GM19452 (cell line): ENCODE data around the gene COPS4.
A peak's percentile ranks its signal among the peaks of the same experiment; 100 is the strongest.
"Not testable (repeated sequence)": the region's sequence is repeated elsewhere in the genome, so short reads cannot be mapped to it uniquely, and the experiment has no call there.

Experiments
- ATAC-seq: cut with Tn5 transposase; IDR thresholded peaks from one replicate; pipeline ENCODE4 v1.9.1; 2021; ENCODE audit not compliant: unreplicated experiment

COPS4 gene

DNA sequence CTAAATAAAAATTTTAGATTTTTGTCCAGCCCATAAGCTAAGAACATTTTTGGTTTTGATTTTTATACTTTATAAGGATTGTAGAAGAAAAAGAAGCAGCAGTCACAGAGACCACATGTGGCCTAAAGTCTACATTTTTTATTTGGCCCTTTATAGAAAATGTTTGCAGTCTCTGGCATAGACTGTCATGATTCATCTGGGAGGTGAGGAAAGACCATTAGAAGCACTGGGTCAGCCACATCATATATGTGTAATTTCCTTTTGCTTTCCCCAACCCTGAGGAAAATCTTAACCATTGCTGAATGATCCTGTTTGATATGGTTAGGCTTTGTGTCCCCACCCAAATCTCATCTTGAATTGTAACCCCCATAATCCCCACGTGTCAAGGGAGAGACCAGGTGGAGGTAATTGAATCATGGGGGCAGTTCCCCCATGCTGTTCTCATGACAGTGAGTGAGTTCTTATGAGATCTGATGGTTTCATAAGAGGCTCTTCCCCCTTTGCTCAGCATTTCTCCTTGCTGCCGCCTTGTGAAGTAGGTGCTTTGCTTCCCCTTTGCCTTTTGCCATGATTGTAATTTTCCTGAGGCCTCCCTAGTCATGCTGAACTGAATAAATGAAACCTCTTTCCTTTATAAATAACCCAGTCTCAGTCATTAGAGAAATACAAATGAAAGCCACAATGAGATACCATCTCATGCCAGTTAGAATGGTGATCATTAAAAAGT is 12.1 kb upstream of the COPS4 start:
- no peak for ATAC-seq

DNA sequence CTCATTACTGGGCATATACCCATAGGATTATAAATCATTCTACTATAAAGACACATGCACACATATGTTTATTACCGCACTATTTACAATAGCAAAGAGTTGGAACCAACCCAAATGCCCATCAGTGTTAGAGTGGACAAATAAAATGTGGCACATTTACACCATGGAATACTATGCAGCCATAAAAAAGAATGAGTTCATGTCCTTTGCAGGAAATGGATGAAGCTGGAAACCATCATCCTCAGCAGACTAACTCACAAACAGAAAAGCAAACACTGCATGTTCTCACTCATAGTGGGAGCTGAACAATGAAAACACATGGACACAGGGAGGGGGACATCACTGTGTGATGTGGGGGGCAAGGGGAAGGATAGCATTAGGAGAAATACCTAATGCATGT is 11.4 kb upstream of the COPS4 start:
- not testable (repeated sequence) for ATAC-seq

DNA sequence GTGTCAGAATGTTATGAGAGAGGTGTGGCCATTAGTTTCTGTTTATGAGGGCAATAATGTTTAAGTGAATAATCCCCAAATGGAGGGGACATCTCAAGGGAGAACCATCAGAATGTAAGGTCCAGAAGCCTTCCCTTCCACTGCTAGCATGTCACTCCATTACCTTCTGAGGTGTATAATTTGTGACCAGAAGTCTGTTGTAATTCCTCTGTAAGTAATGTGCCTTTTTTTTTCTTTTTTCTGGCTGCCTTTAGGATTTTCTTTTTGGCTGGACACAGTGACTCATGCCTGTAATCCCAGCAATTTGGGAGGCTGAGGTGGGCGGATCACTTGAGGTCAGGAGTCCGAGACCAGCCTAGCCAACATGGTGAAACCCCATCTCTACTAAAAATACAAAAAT is 10.8 kb upstream of the COPS4 start:
- ATAC-seq: no peak

DNA sequence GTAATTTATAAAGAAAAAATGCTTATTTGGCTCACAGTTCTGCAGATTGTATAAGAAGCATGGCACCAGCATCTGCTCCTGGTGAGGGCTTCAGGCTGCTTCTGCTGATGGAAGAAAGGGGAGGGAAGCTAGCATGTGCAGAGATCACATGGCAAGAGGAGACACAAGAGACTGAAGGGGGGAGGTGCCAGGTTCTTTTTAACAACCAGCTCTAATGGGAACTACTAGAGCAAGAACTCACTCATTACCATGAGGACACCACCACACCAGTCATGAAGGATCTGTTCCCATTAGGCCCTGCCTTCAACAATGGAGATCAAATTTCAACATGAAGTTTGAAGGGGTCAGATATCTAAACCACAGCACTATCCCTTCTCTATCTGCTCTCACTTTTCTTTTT is 9.4 kb upstream of the COPS4 start:
- ATAC-seq: no peak

DNA sequence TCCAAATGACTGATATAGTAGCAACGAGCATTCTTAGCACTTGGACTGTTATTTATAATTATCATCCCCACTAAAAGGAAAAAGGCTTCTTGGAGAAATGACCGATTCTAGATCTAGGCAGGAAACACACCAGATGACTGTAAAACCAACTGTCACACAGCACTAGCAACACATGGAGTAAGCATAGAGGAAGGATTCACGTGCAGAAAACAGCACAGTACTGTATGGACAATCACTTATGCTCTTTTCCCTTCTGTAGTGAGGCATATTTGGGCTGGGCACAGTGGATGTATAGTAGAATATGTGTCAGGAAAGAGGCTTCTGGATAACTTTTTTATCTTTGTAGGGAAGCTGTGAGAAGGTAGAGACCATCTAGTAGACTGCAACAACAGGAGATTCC is 6.0 kb upstream of the COPS4 start:
- ATAC-seq: no peak

DNA sequence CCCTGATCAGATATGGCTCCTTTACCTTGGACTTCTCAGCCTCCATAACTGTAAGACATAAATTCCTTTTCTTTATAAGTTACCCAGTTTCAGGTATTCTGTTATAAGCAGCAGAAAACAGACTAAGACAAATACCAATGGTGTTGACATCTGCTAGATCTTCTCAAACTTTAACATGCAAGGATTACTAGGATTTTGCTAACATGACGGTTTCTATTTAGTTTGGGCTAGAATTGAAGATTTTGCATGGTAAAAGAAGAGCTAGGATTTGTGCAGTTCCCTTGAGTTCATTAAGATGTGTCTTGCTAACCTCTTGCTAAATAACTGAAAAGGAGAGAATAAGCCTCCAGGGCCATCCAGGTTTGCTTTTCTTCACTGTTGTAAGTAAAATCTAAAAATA is 5.3 kb upstream of the COPS4 start:
- no peak for ATAC-seq

DNA sequence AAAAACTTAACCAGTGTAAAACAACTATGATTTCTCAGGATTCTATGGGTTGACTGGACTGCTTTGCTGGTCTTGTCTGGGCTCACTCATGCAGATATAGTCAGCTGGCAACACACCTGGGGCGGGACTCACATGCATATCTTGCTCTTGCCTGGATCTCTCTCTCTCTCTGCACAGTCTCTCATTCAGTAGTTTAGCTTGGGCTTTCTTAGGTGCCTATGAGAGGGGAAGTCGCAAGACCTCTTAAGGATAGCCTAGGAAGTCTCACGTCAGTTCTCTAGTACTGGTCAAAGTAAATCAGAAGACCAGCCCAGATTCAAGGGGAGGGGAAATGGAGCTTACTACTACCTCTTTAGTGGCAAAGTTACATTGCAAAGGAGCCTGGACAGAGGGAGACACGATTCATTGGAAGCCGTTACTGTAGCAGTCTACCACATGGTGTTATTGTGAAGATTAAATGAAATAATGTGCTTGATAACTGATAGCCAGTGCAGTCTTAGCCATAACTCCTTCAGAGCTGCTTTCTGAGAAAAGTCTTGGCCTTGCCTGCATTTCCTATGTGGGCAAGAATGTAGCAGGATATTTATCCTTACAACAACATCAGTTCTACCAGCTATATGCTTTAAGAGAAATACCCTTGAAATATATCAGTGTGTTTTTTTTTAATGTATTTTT is 2.1 kb downstream of the COPS4 start:
- ATAC-seq: no peak

DNA sequence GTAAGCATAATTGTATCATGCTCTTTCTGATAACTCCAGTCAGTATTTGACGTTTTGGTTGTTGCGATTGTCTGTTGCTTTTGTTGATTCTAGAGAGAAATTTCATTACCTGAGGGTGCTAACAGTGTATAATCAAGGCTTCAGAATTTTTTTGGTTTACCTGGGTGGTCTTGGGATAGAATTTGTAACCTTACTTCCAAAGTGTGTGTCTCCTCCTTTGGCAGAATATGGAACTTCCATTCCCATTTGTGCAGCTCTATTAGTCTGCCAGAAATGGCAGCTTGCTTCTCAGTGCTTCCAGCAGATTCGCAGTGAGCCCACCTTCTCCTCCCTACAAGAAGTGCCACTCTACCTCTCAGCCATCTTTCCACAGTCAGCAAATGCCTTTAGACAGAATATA is 5.3 kb downstream of the COPS4 start:
- ATAC-seq: no peak

DNA sequence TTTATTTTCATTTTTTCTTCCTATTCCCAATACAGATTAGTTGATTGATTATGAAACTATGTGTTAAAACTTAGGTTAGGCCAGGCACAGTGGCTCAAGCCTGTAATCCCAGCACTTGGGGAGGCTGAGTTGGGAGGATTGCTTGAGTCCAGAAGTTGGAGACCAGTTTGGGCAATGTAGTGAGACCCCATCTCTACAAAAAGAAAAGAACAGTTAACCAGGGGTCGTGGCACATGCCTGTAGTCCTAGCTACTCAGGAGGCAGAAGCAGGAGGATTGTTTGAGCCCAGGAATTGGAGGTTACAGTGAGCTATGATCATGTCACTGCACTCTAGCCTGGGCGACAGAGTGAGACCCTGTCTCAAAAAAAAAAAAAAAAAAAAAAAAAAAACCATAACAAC is 8.2 kb downstream of the COPS4 start:
- not testable (repeated sequence) for ATAC-seq

DNA sequence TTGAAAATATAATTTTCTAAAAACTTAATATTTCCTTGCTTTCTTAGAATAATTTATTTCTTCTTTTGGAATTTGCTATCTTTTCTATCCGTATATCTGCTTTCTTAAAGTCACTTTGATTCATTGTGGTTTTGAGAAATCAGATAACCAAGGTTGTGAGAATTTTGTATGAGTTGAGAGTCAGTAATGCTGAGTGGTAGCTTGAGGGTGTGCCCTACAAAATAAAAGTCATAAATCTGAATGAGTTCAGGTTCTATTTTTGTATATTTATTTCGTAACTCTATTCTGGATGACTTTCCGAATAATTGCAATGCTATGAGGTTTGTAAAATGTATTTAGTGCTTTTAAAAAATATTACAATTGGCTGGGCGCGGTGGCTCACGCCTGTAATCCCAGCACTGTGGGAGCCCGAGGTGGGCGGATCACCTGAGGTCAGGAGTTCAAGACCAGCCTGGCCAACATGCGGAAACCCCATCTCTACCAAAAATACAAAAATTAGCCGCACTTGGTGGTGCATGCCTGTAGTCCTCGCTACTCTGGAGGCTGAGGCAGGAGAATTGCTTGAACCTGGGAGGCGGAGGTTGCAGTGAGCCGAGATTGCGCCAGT is 8.9 kb downstream of the COPS4 start:
- ATAC-seq: no peak

DNA sequence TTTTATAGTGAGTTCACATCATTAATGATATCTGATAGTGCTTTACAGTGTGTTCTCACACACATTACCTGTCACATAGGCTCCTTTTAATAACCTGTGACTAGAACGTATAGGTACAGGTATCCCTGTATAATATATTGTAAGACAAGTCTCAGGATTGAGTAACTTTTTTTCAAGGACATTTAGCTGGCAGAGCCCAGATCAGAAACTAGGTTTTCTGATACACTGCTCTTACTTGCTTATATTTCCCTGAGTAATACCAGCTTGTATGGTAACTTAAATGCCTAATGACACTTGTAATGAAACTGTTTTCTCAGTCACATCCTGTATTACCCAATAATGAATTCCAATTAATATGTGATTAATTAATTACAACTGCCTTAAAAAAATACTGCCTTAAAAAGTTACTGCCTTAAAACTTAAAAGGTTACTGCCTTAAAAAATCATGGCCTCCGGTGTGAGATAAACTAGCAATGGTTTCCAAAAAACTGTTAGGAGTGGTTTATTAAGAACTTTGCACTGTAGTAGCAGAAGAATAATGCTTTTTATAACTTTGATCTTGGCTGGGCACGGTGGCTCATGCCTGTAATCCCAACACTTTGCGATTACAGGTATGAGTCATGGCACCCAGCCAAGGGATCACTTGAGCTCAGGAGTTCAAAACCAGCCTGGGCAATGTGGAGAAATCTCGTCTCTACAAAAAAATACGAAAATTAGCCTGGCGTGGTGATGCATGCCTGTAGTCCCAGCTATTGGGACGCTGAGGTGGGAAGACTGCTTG is 11.9 kb downstream of the COPS4 start:
- ATAC-seq: no peak

DNA sequence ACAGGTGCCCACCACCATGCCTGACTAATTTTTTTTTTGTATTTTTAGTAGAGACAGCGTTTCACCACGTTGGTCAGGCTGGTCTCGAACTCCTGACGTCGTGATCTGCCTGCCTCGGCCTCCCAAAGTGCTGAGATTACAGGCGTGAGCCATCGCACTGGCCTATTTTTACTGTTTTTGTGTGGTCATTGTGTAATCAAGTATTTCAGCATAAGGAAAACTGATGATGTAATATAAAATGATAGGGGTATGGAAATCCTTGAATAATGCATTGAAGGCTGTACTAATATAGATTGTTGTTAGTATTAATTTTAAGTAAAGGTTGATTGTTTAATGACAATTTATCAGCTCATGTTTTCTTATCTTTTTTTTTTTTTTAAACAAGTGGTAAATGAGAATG is 13.8 kb downstream of the COPS4 start:
- ATAC-seq: not testable (repeated sequence)

DNA sequence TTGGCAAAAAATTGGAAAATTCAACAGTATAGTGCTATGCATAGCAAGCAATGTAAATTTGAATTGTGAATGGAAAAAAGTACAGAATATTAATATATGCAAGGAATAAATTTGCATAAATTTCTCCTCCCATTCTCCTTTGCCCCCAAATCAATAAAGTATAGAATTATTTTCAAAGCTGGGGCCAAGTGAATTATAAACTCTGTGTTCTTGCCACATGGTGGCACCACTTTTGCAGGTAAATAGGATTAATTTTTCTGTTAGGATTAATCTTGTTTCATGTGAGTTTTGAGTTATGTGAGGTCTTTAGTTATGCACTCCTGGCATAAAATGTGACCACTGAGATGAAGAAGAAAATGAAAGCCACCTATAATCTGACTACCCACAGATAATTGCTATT is 19.9 kb downstream of the COPS4 start:
- ATAC-seq: no peak

DNA sequence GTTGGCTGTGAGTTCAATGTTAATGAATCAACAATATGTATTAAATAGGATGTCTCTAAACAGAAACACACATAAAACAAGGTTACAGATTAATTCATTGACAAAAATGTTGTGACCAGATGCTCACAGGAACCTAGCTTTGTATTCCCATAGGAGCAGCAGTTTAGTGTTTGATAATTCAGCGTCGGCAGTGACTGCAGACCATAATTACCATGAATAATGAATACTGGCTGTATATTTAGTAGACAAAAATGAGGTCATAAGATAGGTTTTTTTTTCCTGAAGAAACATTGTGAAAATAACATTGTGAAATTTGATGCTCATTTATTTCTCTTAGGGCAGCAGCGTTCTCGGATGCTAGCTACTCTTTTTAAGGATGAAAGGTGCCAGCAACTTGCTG is 27.8 kb downstream of the COPS4 start:
- no peak for ATAC-seq

DNA sequence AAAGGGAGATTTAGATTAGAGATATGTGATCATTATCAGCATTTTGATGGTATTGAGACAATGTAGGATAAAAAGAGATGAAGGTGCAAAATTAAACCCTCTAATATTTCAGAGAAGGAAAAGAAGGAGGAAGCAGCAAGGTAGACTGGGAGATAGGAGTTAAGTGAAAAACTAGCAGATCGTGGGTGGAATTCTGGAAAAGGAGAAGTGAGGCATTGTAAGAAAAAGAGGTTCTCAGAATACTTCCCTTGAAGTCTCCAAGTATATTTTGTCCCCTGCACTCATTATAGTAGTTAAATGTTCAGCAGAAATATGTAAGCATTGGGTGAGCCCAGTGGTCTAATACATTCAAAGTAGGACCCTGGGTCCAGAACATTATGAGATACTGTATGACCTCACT is 30.3 kb downstream of the COPS4 start:
- no peak for ATAC-seq

DNA sequence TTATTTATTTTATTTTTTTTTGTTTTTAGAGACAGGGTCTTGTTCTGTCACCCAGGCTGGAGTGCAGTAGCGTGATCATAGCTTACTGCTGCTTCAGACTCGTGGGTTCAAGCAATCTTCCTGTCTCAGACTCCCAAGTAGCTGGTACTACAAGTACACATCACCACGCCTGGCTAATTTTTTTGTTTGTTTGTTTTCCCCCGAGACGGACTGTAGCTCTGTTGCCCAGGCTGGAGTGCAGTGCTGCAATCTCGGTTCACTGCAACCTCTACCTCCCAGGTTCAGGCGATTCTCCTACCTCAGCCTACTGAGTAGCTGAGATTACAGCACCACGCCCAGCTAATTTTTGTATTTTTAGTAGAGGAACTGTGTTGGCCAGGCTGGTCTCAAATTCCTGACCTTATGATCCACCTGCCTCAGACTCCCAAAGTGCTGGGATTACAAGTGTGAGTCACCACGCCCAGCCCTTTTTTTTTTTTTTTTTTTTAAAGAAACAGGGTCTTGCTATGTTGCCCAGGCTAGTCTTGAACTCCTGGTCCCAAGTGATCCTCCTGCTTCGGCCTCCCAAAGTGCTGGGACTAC is 32.2 kb downstream of the COPS4 start:
- ATAC-seq: no peak

DNA sequence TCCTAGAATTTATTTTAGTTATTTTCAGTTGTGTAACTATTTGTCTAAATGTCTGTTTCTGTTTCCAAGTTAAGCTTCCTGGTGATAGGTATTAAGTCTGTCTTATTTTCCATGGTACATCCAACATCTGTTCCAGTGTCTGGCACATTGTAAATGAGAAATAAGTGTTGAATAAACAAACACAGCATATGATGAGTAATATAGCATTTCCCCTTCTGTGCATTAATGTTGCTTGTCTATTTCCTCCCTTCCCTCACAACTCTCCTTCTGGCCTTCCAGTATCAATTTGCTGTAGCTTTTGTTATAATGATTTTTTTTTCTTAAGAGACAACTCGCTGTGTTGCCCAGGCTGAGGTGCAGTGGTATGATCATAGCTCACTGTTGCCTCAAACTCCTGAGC is 36.1 kb downstream of the COPS4 start:
- no peak for ATAC-seq

DNA sequence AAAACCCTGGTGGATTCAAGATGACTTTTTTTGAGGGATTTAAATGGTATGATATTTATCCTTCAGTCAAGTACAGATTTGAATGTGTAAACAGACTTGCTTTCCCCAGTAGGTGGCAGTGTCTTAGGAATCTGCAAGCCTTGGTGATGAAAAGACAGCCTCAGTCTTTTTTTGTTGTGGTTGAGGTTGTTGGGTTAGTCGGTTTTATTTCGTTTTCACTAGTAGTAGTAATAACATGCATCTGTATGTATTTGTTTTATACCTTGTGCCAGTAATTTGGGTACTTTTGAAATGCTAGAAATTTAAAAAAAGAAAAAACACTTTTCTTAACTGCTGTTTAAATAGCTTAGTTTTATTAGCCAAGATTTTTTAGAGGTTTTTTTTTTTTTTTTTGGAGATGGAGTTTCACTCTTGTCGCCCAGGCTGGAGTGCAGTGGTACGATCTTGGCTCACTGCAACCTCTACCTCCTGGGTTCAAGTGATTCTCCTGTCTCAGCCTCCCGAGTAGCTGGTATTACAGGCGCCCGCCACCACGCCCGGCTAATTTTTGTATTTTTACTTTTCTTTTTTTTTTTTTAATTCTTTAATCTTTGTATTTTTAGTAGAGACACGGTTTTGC is 39.2 kb downstream of the COPS4 start:
- peak; percentile 87 for ATAC-seq

DNA sequence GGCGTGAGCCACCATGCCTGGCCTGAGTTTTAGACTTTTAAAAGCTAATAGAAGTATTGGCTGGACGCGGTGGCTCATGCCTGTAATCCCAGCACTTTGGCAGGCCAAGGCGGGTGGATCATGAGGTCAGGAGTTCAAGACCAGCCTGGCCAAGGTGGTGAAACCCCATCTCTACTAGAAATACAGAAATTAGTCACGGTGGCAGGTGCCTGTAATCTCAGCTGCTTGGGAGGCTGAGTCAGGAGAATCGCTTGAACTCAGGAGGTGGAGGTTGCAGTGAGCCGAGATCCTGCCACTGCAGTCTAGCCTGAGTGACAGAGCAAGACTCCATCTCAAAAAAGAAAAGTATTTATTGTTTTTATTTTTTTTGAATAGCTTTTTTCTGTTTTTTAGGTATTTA is 39.8 kb downstream of the COPS4 start:
- not testable (repeated sequence) for ATAC-seq

DNA sequence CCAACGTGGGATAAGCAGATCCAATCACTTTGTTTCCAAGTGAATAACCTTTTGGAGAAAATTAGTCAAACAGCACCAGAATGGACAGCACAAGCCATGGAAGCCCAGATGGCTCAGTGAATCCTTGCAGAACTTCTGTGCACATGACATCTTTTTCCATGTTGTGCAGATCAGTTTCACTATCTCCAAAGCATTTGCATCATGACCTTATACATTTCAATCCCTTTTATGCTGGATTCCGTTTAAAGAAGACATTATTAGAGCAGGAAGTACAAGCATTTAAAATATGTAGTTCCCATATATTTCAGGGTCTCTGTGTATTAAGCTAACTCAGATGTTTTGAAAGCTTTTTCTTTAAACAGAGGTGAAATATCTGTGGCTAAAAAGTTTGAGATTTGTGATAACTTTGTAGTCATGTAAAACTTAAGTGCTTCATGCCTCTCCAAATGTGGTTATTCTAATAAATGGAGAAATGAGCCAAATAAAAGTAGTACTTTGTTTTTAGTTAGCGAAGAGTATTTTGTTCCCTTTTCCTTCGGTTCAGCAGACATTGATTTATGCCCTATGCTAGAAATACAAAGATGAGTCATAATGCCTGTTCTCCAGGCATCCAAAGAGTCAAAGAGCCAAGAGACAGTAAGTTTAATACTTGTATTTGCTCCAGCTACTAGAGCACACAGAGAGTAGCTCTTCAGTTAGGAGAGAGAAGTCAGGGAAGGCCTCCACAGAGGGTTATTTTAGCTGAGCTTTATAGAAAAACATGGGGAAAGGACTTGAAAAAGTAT is 40.5 kb downstream of the COPS4 start:
- ATAC-seq: no peak
